ENCODE measurements around the gene PXDC1. TPM values are rescaled to one million over a fixed set of nuclear protein-coding genes. Genes with fewer than 3 reads are reported as not detected.
A peak's percentile ranks its signal among the peaks of the same experiment; 100 is the strongest.

Gene PXDC1
- total RNA-seq, 1 experiment from 2014 or later: 43.1 TPM

DNA sequence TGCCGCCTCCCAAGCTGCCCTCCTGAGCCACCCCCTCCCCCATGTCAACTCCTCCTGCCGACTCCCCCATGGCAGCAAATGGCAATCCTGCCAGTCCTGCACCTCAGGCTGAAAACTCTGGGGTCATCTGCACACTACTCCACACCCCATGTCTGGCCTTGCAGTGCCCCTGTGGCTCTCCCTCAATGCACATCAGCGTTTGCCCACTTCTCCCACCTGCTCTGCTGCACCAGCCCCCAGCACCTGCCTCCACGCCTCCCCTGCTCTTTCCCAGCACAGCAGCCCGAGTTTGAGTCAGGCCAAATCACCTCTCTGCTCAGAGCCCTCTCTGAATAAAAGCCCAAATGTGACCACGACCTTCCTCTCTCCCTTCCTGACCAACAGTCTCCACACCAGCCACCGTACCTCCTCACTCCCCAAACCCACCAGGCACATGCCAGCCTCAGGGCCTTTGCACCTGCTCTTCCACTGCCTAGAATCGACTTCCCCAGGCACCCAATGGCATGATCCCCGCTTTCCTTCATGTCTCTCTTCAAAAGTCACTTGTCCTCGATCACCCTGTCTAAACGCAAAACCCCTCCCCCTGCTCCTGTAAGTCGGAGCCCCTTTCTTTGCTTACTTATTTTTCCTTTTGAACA is 4.3 kb downstream of the PXDC1 start:
- no peak for DNase-seq (ENCODE audit: low read depth)

DNA sequence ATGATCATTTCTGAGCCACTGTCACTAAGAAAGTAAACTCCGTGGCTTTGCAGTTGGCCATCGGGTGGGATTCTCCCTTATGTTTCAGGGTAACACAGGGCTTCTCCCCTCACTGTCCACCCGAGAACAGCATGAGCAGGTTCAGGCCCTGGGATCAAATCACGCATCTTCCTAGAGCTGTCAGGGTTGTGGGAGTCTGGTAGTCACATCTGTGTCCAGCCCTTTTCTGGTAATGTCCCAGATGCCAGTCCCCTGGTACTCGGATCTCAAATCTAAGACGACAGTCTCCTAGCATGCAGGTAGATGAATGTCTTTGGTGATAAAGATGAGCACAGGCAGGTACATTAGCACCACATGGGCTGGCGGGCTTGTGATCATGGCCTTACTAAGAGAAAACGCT is 4.8 kb downstream of the PXDC1 start:
- no peak for DNase-seq (ENCODE audit: low read depth)

DNA sequence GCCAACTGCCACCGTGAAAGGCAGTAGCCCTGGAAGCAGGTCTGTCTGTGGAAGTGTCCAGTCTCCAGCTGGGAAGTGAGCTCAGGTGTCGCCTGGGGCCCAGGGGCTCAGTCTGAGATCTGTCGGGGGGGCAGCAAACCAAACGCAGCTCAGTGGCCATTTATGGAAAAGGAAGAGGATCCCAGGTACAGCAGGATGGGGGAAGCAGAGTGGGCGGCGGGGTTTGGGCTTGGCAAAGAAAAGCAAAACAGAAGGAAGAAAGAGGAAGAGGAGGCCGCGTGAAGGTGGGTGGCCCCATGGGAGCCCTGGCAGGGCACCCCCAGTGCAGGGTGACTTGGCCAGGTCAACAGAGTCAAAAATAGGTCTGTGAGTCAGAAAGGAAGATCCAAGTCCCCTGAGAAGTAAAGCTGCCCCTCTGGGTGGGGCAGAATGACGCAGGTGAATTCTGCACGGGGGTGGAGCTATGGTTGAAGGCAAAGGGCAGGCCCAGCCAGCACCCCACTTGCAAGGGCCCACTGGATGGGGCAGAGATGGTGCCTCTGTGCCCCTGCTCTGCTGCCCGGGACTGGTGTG is 5.3 kb downstream of the PXDC1 start:
- DNase-seq (ENCODE audit: low read depth): no peak

DNA sequence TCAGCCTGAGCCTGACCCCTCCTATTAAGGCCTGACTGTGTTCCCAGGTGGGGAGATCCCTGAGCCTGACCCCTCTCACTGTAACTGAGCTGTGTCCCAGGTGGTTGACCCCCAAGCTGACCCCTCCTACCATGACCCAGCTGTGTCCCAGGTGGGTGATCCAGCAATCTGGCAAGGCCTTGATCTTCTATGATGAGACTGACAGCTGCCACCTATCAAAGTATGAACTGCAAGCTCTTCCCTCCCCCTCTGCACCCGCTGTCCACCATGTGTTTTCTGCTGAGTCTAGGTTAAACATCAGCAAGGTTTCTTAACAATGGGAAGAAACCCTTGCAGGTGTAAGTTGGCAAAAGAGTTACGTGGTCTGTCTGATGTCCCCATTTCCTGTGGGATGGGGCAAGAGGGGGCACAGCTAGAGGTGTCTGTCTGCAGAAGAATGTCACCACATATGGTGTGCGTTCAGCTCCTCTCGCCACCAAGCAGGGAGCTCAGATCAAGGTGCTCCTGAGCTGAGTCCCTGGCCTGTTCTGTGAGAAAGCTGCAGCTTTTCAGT is 5.9 kb downstream of the PXDC1 start:
- DNase-seq (ENCODE audit: low read depth): no peak

DNA sequence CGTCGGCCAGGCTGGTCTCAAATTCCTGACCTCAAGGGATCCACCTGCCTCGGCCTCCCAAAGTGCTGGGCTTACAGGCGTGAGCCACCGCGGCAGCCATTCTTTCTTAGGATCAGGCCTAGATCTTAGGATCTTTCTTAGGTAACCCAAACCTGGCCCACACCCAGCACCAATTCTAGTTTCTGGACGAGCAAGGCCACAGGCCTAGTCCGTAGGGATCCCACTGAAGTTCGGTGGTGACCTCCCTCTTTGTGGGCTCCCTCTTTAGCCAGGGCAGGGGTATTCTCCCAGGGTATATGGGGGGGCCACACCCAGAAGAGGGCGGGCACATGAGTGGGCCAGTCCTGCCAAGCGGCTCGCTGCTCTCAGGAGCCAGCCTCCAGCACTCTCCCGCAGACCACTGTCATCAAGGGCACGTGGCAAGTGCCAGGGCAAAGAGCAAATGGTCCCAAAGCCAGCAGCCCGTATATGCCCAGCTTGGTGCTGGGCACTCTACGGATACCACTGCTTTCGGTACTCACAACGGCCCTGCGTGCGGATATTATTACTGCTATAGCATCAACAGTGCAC is 6.5 kb downstream of the PXDC1 start:
- DNase-seq (ENCODE audit: low read depth): no peak

DNA sequence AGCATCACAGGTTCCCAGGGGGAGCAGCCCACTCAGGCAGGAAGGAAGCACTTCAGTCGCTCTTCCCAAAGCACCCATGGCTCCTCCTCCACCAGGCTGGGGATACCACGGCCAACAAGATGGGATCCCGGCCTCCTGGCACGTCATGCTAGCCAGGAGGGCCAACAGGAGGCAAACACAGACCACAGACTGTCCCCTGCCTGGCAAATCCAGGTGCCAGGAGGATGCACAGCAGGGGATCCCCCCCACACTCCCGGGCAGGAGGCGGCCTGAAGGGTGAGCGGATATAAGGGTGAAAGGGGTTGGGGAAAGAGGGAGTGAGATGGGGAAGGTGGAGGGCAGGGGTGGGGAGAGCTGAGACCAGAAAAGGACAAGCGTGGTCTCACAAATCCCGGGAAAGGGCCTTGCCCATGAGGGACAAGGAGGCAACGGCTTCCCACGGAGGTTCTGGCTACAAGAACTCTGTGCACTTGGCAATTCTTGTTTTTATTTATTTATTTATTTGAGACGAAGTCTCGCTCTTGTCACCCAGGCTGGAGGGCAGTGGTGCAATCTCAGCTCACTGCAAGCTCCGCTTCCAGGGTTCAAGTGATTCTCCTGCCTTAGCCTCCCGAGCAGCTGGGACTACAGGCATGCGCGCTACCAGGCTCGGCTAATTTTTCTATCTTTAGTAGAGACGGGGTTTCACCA is 7.2 kb downstream of the PXDC1 start:
- no peak for DNase-seq (ENCODE audit: low read depth)

DNA sequence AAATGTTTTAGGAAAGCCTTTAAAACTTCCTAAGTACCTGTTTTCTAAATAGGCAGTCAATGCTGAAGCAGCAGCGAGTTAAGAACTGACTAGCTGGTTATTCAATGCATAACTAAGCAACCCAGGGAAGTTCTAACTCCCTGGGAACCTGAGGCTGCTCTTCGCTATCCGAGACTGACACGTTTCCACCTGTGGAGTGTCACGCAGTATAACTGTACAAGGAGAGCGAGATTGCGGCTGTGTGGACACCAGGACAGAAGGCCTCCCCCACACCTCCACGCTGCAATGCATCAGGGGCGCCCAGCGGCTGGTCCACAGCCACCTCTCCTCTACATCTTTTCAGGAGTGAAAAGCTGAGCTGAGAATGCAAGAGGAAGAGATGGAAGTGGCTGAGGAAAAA is 8.0 kb downstream of the PXDC1 start:
- no peak for DNase-seq (ENCODE audit: low read depth)

DNA sequence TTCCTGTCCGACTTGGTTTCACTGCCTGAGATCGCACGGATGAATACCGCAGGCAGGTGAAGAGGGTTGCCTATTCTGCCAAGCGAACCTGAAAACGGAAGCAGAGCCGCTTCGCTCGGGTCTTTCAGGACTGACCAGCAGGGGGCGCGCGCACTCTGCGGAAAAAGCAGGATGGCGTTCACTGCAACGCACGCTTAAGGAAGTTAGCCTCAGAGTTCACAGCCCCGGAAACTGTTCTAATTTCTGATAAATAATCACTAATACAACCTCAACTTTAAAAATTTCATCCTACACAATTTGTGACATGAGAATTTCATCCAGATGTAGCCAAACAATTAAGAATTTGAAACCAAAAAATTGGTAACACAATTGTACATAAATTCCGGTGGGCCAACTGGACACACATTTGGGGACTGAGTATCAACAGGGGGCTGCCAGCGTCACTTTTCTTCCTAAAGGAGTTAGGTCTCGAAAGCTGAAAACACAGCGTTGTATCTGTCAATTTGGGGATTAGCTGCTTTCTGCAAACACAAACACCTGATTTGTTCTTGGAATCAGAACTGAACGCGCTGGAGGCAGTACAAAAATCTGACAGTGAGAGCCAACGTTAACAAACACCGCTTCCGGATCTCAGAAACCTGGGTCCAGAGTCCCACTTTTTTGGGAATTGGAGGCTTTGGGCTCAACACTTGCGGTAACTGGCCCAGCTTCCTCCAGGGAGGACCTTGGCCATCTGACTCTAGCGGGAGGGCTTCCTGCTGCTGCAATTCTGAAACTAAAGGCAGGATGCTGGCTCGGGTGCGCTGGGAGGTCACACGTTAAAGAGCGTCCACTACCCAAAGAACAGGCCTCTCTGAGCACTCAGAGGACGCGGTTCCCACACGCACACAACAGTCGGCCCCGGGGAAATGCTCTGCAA is 8.8 kb downstream of the PXDC1 start:
- peak; percentile 61 for DNase-seq (ENCODE audit: low read depth)

DNA sequence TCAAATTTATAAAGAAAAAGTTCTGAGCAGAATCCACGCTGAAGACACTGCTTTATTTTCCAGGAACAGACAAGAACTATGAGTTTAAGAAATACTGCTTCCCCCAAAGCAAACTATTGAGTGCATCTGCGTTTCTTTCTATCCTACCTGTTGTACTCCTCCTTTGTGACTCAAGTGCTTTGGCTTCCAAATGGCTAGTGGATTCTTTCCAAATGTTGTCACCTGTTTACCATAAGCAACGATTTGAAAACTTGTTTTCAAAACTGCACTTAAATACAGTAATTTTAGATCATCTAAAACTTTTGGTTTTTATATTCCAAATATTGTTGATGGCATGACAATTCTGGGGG is 9.5 kb downstream of the PXDC1 start:
- DNase-seq (ENCODE audit: low read depth): no peak

DNA sequence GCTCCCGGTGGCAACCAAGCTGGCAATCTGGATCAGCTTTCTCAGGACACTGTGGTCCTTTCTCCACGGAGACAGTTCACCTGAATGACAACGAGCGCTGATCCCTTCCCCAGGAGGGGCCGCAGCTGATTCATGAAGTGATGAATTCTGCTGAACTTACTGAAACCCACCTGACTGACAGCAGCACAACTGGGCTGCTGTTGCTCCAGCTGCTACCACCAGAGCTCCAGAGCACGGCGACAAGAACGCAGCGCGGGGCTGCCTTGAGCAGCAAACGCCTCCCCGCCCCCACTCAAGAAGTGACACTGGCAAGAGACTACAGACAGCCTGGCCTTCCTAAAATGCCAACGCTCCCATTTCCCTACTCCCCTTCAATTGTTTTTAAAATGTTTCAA is 10.0 kb downstream of the PXDC1 start:
- no peak for DNase-seq (ENCODE audit: low read depth)

DNA sequence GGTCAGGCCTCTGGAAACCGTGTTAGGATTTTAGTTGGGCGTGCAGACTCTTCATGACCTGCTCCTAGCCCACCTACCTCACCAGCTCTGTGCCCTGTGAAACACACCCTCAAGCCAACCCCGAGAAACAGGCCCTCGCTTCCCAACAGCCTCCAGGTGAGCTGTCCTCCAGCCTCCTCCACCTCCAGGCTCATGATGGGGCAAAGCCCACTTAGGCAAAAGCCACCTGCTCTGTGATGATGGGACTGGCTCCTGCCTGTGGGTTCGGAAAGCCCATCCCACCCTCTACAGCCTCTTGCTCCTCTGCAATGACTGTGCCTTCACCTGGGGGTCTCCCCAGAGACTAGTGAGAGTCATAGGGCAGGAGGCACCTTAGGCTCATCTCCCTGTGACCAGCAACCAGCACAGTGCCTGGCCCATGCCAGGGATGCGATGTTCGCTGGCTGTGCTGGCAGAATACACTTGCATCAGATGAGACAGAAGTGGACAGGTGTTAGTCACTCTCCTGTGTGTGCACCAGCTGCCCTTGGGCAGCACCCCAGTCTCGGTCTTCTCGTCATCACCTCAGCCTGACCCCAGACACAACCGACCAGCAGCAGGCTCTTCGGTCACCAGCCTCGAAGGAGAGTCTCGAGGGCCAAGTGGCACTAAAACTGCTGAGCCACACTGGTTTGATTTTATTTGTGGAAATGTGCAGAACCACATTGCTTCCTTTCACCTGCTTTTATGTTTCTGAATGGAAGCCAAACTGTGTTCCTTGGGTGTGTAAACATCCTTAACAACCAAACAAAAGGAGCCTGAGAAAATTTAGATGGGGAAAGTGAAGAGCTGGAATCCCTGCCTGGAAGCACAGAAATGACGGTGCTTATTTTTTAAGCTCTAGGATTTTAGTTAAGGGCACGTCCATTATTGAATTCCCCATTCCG is 10.7 kb downstream of the PXDC1 start:
- DNase-seq (ENCODE audit: low read depth): peak; percentile 46

DNA sequence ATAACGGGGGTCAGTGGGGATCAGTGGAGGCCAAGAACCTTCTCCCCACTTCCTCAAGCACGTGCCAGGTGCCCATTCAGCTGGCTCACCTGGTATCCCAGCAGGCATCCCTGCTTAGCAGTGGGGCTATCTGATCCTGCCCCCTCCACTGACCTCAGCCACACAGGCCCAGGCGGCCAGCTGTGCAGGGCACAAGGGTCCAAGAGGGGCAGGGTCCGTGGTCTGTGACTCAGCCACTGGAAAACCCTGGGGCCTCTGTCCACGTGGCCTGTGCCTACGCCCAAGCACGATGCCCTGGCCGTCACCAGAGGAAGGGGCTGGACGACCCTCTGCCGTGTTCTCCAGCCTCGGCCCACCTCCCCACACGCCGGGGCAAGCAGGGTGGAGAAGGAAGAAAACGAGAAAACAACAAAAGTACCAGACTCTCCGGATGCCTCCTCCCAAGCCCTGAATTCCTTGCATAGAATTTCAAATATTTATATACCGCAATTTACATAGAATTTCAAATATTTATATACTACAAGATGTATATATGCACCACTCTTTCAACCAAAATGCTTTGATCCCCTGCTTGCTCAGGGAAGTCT is 12.1 kb downstream of the PXDC1 start:
- DNase-seq (ENCODE audit: low read depth): no peak

DNA sequence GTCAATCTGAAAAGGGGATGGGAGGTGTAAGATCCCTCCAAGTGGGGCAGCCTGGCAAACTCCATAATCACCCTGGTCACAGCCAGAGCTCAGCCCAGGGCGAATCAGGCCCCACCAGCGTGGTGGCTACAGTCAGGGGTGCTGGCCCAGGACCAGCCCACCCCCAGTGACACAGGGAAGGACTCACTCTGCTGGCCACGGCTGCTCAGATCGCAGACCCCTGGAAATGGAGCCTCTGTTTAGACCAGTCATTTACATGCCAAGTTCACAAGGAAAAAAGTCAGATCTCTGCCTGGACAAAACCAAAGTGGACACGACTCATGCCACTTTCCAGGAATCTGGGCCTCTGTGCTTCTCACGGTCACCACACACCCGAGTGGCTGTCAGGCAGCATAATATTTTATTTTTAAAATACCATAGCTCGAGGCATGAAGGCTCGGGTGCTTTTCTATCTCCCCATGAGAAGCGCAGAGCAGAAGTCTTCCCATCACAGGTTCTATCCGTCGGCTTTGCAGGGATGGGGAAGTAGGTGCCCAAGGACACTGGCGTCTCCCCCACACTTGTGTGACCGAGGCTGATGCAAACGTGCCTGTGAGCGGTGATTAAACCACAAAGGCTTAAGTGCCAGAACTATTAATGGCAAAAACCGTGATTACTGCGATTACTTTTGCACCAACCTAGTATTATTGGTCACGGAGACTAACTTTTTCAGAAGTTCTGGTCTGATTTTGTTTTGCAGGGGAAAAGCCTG is 13.0 kb downstream of the PXDC1 start:
- peak; percentile 43 for DNase-seq (ENCODE audit: low read depth)

DNA sequence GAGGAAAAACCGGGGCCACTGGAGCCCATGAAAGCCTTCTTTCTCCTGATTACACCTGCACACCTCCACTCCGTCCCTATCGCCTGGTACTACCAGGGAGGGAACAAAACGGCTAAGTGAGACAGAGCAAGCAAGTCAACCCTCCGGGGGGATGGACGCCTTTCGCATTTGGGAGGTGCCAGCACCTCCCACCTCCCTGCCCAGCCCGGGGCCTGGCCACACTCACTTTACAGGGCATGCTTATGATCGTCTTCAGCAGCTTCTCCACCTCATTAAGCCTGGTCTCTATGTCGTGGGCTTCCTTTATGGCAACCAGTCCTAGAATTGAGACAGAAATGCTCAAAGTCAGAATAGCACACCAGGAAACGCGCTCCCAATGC is 13.7 kb downstream of the PXDC1 start:
- DNase-seq (ENCODE audit: low read depth): no peak

DNA sequence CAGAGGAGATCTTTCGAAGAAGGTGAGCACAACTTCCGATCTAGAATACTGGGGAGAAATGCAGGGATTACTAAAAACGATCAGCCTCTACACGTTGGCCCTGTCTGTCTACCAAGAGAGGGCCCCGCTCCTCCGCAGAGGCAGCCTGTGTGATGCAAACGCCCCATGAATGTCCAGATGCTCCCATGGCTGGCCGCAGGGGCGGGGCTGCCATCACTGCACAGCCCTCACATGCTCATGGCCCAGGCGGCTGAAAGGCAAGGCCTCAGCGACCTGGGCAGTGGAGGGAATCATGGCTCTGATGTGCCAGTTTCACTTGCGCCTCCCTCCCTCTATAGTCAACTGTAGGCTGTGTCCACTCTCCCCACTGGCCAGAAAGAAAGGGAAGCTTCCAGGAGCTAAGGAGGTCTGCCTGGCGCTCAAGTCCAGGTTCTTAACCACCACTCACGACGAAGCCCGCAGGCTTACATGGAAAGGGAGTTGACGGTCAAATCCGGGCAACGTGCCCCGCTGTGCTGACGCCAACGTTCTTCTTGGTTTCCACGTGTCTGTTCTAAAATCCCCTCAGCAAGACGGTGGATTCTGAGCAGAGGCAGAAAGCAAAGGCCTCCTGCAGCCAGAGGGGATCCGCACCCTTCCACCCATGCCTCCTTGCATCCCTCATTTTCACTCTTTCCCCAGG is 14.2 kb downstream of the PXDC1 start:
- DNase-seq (ENCODE audit: low read depth): no peak

DNA sequence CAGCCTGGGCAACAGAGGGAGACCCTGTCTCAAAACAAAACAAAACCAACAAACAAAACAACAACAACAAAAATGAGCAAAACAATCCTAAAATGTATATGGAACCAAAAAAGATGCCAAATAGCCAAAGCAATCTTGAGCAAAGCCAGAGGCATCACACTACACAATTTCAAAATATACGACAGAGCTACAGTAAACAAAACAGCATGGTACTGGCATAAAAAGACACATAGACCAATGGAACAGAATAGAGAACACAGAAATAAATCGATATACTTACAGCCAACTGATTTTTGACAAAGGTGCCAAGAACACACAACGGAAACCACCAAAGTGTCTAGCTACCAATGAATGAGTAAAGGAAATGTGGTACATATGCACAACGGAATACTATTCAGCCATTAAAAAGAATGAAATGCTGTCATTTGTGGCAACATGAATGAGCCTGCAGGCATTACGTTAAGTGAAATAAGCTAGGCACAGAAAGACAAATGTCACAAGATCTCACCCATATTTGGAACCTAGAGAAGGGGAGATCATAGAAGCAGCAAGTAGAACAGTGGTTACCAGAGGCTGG is 16.4 kb downstream of the PXDC1 start:
- no peak for DNase-seq (ENCODE audit: low read depth)

DNA sequence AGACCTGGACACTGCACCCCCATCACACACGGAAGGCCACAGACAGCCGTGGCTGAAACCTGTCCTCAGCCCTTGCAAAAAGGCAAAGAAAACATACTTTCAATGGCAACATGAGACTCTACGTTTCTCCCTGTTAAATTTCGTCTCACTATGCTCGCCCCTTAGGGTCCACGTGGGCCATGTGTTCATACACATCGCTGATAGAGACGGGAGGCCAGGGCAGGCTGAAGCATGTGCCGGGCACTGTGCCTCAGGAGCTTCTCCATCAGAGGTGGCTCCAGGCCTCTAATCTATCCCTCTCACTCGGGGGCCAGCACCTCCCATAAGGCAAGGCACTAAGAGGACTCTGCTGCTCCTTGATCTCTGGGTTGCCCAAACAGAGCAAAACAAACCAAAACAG is 17.5 kb downstream of the PXDC1 start:
- no peak for DNase-seq (ENCODE audit: low read depth)

DNA sequence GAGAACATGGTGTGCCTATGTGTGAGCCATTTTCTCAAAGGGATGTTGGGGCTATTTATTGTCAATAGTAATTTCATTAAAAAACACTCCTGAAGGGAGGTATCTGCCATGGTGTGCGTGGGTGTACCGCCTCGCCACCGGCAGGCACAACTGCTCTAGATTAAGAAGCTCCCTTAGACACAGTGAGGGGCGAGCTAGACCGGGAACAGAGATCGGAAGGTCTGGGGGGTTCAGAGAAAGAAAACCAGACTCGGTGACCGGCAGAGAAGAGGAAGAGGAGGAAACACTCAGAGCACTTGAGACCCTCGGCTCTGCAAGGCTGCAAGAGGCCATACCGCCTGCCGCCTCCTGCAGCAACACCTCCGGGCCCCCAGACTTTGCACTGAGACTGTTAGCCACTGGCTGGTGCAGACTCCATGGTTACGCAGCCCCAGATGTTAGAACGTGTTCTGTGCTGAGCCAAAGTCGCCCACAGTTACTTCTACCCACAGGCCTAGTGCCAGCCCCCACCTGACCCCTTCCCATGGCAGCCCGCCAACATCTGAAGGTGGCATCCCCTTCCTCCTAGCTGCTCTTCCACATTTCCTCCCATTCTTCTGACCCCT is 18.1 kb downstream of the PXDC1 start:
- no peak for DNase-seq (ENCODE audit: low read depth)
